ENCODE data around the gene CIAPIN1.

DNA sequence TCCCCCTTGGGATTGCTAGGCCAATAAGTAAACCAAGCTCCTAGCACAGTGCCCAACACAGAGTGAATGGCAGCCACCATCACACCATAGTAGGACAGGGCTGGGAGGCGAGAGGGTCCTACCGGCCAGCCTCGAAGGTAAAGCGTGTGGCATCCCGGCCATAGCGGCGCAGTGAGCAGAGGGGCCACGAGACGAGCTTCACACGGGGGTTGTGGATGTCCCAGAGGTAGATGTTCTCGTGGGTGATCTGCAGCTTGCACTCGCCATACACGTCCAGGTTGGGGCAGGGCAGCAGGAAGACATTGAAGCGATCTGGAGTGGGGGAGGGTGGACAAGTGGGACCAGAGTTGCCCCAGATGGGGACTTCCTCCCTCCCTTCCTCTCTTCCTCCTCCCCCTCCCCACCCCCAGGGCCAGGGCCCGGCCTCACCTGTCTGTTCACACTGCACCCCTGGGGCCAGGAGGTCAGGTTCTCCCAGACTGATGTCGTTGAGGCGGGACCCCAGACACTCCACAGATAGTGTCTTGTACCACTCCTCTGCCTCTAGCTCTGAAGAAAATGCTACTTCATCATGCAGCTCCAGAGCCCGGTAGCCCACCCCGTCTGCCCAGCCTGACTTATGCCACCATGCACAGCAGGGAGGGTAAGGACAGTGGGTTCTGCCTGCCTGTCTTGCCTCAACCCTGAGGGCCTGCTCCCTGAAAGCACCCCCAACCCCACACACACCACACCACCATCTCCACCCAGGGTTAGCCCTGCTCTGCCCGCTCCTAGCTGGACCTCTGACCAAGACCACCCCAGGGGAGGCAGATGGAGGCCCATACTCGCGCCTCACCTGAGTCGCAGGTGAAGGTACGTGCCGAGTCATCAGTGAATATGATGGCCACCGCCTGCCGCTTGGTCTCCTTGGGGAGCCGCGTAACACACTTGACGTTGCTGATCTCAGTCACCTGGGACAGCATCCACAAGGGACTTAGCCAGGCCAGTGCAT is 27.8 kb upstream of the CIAPIN1 start:
- TF ChIP-seq, protein P1, sequence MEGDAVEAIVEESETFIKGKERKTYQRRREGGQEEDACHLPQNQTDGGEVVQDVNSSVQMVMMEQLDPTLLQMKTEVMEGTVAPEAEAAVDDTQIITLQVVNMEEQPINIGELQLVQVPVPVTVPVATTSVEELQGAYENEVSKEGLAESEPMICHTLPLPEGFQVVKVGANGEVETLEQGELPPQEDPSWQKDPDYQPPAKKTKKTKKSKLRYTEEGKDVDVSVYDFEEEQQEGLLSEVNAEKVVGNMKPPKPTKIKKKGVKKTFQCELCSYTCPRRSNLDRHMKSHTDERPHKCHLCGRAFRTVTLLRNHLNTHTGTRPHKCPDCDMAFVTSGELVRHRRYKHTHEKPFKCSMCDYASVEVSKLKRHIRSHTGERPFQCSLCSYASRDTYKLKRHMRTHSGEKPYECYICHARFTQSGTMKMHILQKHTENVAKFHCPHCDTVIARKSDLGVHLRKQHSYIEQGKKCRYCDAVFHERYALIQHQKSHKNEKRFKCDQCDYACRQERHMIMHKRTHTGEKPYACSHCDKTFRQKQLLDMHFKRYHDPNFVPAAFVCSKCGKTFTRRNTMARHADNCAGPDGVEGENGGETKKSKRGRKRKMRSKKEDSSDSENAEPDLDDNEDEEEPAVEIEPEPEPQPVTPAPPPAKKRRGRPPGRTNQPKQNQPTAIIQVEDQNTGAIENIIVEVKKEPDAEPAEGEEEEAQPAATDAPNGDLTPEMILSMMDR (IDR thresholded peaks at IDR 0.05; ENCODE audit: insufficient read depth, low read length), result no peak
- no peak for TF ChIP-seq GABPA (IDR thresholded peaks at IDR 0.05; ENCODE audit: low read depth)
- TF ChIP-seq POLR2AphosphoS5 (IDR thresholded peaks at IDR 0.05; ENCODE audit: low read depth), result no peak
- TF ChIP-seq SPI1 (IDR thresholded peaks at IDR 0.05; ENCODE audit: borderline replicate concordance, low read depth), result no peak
